NCI-H2029 (cell line): ENCODE measurements around the gene TSR1.

Source experiments
- DNase-seq: peaks from one replicate; lab custom pipeline; 2025; lab: John Stamatoyannopoulos, UW

The TSR1 gene

GRCh38 chr17:2279707-2280106 lies 56.5 kb downstream of the TSR1 start:
- no peak for DNase-seq

GRCh38 chr17:2277429-2278170 lies 58.7 kb downstream of the TSR1 start:
- DNase-seq = no peak

GRCh38 chr17:2275722-2276121 lies 60.5 kb downstream of the TSR1 start:
- no peak for DNase-seq

- DNase-seq = no peak
Measured at GRCh38 chr17:2274414-2274813, 61.8 kb downstream of the TSR1 start.
